ENCODE results near the gene NPHP4. TPM values are rescaled to one million over a fixed set of nuclear protein-coding genes. Genes with fewer than 3 reads are reported as not detected.

The NPHP4 gene

DNA sequence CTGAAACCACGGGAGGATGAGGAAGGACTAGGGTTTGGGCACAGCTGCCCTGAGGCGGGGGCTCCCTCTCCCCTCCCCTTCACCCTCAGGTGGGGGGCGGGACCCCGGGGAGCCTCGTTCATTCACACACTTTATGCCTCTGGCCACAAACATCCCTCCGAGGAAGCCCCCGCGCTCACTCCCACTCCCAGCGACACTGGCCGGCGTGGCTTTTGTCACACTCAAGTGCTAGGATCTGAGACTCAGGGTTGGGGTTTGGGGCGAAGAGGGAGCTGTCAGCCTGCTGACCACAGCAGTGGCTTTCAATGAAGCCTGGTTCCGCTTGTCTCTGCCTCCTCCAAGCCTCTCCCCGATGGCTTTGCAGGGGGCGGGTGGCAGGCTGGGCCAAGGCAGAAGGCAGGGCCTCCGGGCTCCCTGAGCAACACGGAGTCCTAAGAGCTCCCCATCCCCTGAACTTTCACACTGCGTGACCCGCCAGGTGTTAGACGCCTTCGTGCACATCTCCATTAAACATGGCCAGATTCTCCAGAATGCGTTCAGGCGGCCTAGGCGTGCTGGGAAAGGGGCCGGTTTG, 178.1 kb downstream of the NPHP4 start:
- WGBS (ENCODE audit: extremely low coverage, insufficient coverage, low lambda C conversion rate): no CpG with 5 or more reads among the region's 25 CpGs
- no peaks in the 10 kb centered on the region for H3K79me1 ChIP-seq (ENCODE audit: low read length)
- H2AK5ac ChIP-seq (ENCODE audit: low read length): no peak overlapping the region
- H3K4me1 ChIP-seq (ENCODE audit: control insufficient read depth, low read depth, low read length): no peaks in the 10 kb centered on the region
- H3K56ac ChIP-seq (ENCODE audit: low read length): no peak overlapping the region
- no peaks in the 10 kb centered on the region for H3K36me3 ChIP-seq (ENCODE audit: control insufficient read depth, insufficient read depth, low read length)
- no peak overlapping the region for H3K9ac ChIP-seq (ENCODE audit: low read length)
- H3K4me2 ChIP-seq (ENCODE audit: low read length): no peak overlapping the region
- H3K4ac ChIP-seq (ENCODE audit: low read depth, low read length): no peak overlapping the region
- no peak overlapping the region for H4K8ac ChIP-seq (ENCODE audit: low read depth, low read length)
- no peak overlapping the region for H3K4me3 ChIP-seq (ENCODE audit: low read length)
- no peak overlapping the region for H4K5ac ChIP-seq (ENCODE audit: low read length)
- no peak overlapping the region for H2BK15ac ChIP-seq (replicated peaks; ENCODE audit: low read depth)
- no peak overlapping the region for H3K27ac ChIP-seq (ENCODE audit: low read depth, low read length)
- H3K79me2 ChIP-seq (ENCODE audit: control insufficient read depth, insufficient read depth, low read length): no peaks in the 10 kb centered on the region
- H3K27me3 ChIP-seq (ENCODE audit: insufficient read depth, low read length, poor library complexity): no peaks in the 10 kb centered on the region
- no peak overlapping the region for H3K18ac ChIP-seq (ENCODE audit: low read length)
- H2BK5ac ChIP-seq (ENCODE audit: low read length): no peak overlapping the region
- no peak for DNase-seq
- H3K23ac ChIP-seq (ENCODE audit: low read length): no peak overlapping the region
- no peak overlapping the region for H2BK120ac ChIP-seq (ENCODE audit: low read depth, low read length)

DNA sequence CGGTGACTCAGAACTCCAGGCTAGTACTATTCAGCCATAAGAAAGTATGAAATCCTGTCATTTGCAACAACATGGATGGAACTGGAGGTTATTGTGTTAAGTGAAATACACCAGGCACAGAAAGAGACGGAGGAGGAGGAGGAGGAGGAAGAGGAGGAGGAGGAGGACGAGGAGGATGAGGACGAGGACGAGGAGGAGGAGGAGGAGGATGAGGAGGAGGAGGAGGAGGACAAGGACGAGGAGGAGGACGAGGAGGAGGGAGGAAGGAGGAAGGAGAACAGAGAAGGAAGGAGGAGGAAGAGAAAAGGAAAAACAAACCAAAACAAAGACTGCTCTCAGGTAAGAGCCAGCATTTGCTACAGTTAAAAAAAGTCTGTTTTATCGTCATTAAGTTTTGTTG, 178.7 kb downstream of the NPHP4 start:
- no peak overlapping the region for H3K9ac ChIP-seq (ENCODE audit: low read length)
- no CpG with 5 or more reads among the region's 8 CpGs for WGBS (ENCODE audit: extremely low coverage, insufficient coverage, low lambda C conversion rate)
- DNase-seq: no peak

More for the DNA sequence above, 178.7 kb downstream of the NPHP4 start:
- H4K5ac ChIP-seq (ENCODE audit: low read length): no peak overlapping the region
- H3K79me2 ChIP-seq (ENCODE audit: control insufficient read depth, insufficient read depth, low read length): no peaks in the 10 kb centered on the region
- no peaks in the 10 kb centered on the region for H3K36me3 ChIP-seq (ENCODE audit: control insufficient read depth, insufficient read depth, low read length)
- H3K4ac ChIP-seq (ENCODE audit: low read depth, low read length): no peak overlapping the region
- no peak overlapping the region for H3K56ac ChIP-seq (ENCODE audit: low read length)
- no peaks in the 10 kb centered on the region for H3K4me1 ChIP-seq (ENCODE audit: control insufficient read depth, low read depth, low read length)
- no peak overlapping the region for H2BK5ac ChIP-seq (ENCODE audit: low read length)
- no peak overlapping the region for H3K4me3 ChIP-seq (ENCODE audit: low read length)
- H3K4me2 ChIP-seq (ENCODE audit: low read length): no peak overlapping the region
- H3K18ac ChIP-seq (ENCODE audit: low read length): no peak overlapping the region
- no peak overlapping the region for H2BK15ac ChIP-seq (replicated peaks; ENCODE audit: low read depth)
- H3K27me3 ChIP-seq (ENCODE audit: insufficient read depth, low read length, poor library complexity): no peaks in the 10 kb centered on the region
- H3K79me1 ChIP-seq (ENCODE audit: low read length): no peaks in the 10 kb centered on the region
- no peak overlapping the region for H3K27ac ChIP-seq (ENCODE audit: low read depth, low read length)
- no peak overlapping the region for H4K8ac ChIP-seq (ENCODE audit: low read depth, low read length)
- no peak overlapping the region for H2AK5ac ChIP-seq (ENCODE audit: low read length)
- no peak overlapping the region for H3K23ac ChIP-seq (ENCODE audit: low read length)
- no peak overlapping the region for H2BK120ac ChIP-seq (ENCODE audit: low read depth, low read length)

Small RNA genes within 50 kb of the gene (small RNA-seq; reads per million reads assigned to genes)
- gene MIR4689 (ENCODE audit: insufficient read depth): not detected
